H9 (cell line): ENCODE data around the gene NSUN5. TPM values are rescaled to one million over a fixed set of nuclear protein-coding genes. Genes with fewer than 3 reads are reported as not detected.

Experiments
- DNase-seq: peaks from one replicate; pipeline ENCODE4 v3.0.0-alpha.2; 2017
- H2AFZ ChIP-seq: one replicate; pipeline ENCODE4 v1.6.1; 2013; ENCODE audit warnings: mild to moderate bottlenecking, low read length, control low read depth, moderate library complexity
- H2AK5ac ChIP-seq: 2 replicates; pipeline ENCODE4 v1.6.1; 2013; ENCODE audit warnings: low read length, control low read depth, mixed read lengths; ENCODE audit not compliant: insufficient read length
- H2BK120ac ChIP-seq: one replicate; pipeline ENCODE4 v1.6.1; 2013; ENCODE audit warnings: low read depth, mild to moderate bottlenecking, low read length, control low read depth, inconsistent platforms; ENCODE audit not compliant: poor library complexity, severe bottlenecking
- H2BK12ac ChIP-seq: 2 replicates; pipeline ENCODE4 v1.6.1; 2013; ENCODE audit warnings: low read length, control low read depth, mixed read lengths, low read depth; ENCODE audit not compliant: insufficient read length
- H2BK15ac ChIP-seq: 2 replicates; pipeline ENCODE4 v1.6.1; 2013; ENCODE audit warnings: low read depth, low read length, control low read depth
- H2BK20ac ChIP-seq: one replicate; pipeline ENCODE4 v1.6.1; 2013; ENCODE audit warnings: low read depth, mild to moderate bottlenecking, low read length, control low read depth, inconsistent platforms; ENCODE audit not compliant: poor library complexity, severe bottlenecking
- H2BK5ac ChIP-seq: 2 replicates; pipeline ENCODE4 v1.6.1; 2013; ENCODE audit warnings: low read length, control low read depth, mixed read lengths; ENCODE audit not compliant: insufficient read length
- H3K14ac ChIP-seq: 2 replicates; pipeline ENCODE4 v1.6.1; 2013; ENCODE audit warnings: low read length, control low read depth; ENCODE audit not compliant: insufficient read depth
- H3K18ac ChIP-seq: 2 replicates; pipeline ENCODE4 v1.6.1; 2013; ENCODE audit warnings: low read depth, mild to moderate bottlenecking, mixed read lengths, low read length, control low read depth; ENCODE audit not compliant: insufficient read length
- H3K23ac ChIP-seq: 2 replicates; pipeline ENCODE4 v1.6.1; 2013; ENCODE audit warnings: low read length, control low read depth, mixed read lengths, low read depth; ENCODE audit not compliant: insufficient read length
- H3K23me2 ChIP-seq: 2 replicates; pipeline ENCODE4 v1.6.1; 2013; ENCODE audit warnings: low read depth, mild to moderate bottlenecking, mixed read lengths, low read length, control low read depth; ENCODE audit not compliant: insufficient read length, poor library complexity, severe bottlenecking
- H3K27ac ChIP-seq: 2 replicates; pipeline ENCODE4 v1.5.1; 2013; ENCODE audit warnings: low read length, control low read depth, mixed read lengths, low read depth; ENCODE audit not compliant: insufficient read length
- H3K27me3 ChIP-seq: 2 replicates; pipeline ENCODE4 v1.6.1; 2013; ENCODE audit warnings: low read length, control low read depth, inconsistent platforms; ENCODE audit not compliant: insufficient read depth
- H3K4ac ChIP-seq: 2 replicates; pipeline ENCODE4 v1.6.1; 2013; ENCODE audit warnings: low read depth, mild to moderate bottlenecking, control low read depth, inconsistent platforms, low read length, moderate library complexity
- H3K4me1 ChIP-seq: 2 replicates; pipeline ENCODE4 v1.6.1; 2013; ENCODE audit warnings: low read length, control low read depth, inconsistent platforms; ENCODE audit not compliant: insufficient read depth
- H3K4me2 ChIP-seq: 2 replicates; pipeline ENCODE4 v1.6.1; 2013; ENCODE audit warnings: low read length, control low read depth, mixed read lengths; ENCODE audit not compliant: insufficient read length, insufficient read depth
- H3K56ac ChIP-seq: 2 replicates; pipeline ENCODE4 v1.6.1; 2013; ENCODE audit warnings: low read depth, mild to moderate bottlenecking, mixed read lengths, low read length, control low read depth; ENCODE audit not compliant: insufficient read length
- H3K79me1 ChIP-seq: 2 replicates; pipeline ENCODE4 v1.6.1; 2013; ENCODE audit warnings: low read depth, mild to moderate bottlenecking, moderate library complexity, low read length, control low read depth, inconsistent platforms; ENCODE audit not compliant: insufficient read depth, poor library complexity, severe bottlenecking
- H3K79me2 ChIP-seq: 2 replicates; pipeline ENCODE4 v1.6.1; 2013; ENCODE audit warnings: low read length, control low read depth, inconsistent platforms; ENCODE audit not compliant: insufficient read depth
- H3K9ac ChIP-seq: 2 replicates; pipeline ENCODE4 v1.6.1; 2013; ENCODE audit warnings: low read length, control low read depth, mixed read lengths; ENCODE audit not compliant: insufficient read length; ENCODE audit errors: extremely low read depth
- H3K9me3 ChIP-seq: one replicate; pipeline ENCODE4 v1.6.1; 2013; ENCODE audit warnings: low read depth, low read length, inconsistent platforms; ENCODE audit not compliant: control insufficient read depth
- H3T11ph ChIP-seq: one replicate; pipeline ENCODE4 v1.6.1; 2013; ENCODE audit warnings: mild to moderate bottlenecking, low read length, control low read depth, inconsistent platforms
- H4K20me1 ChIP-seq: one replicate; pipeline ENCODE4 v1.6.1; 2013; ENCODE audit not compliant: control insufficient read depth, insufficient read length, insufficient read depth
- H4K5ac ChIP-seq: 2 replicates; pipeline ENCODE4 v1.6.1; 2013; ENCODE audit warnings: low read depth, mild to moderate bottlenecking, mixed read lengths, low read length, control low read depth; ENCODE audit not compliant: insufficient read length
- H4K8ac ChIP-seq: replicated peaks from 2 replicates; pipeline ENCODE4 v1.6.1; 2013; ENCODE audit warnings: low read length, control low read depth, mixed read lengths, low read depth; ENCODE audit not compliant: insufficient read length
- H4K91ac ChIP-seq: 2 replicates; pipeline ENCODE4 v1.6.1; 2013; ENCODE audit warnings: low read depth, mild to moderate bottlenecking, moderate library complexity, mixed read lengths, low read length, control low read depth; ENCODE audit not compliant: insufficient read length
- H3K27ac Mint-ChIP-seq, 3 experiments: 2 replicates in 2 of 3; 3 replicates in 1 of 3; pipeline ENCODE4 v1.8.0; 2020 to 2021; ENCODE audit warnings: mixed read lengths in 3 of 3, mild to moderate bottlenecking in 1 of 3, moderate library complexity in 1 of 3
- H3K27me3 Mint-ChIP-seq: 2 replicates; pipeline ENCODE4 v1.8.0; 2021; ENCODE audit warnings: low read depth, mild to moderate bottlenecking, moderate library complexity, mixed read lengths
- H3K36me3 Mint-ChIP-seq, 3 experiments: 2 replicates in 2 of 3; 3 replicates in 1 of 3; pipeline ENCODE4 v1.8.0; 2020 to 2021; ENCODE audit warnings: low read depth in 3 of 3, mixed read lengths in 3 of 3; ENCODE audit not compliant: insufficient read depth in 1 of 3
- H3K4me1 Mint-ChIP-seq, 2 experiments: 2 replicates each; pipeline ENCODE4 v1.8.0; 2020; ENCODE audit warnings: mixed read lengths in 2 of 2
- H3K4me3 Mint-ChIP-seq, 2 experiments: 2 replicates in 1 of 2; 3 replicates in 1 of 2; pipeline ENCODE4 v1.8.0; 2020 to 2021; ENCODE audit warnings: mild to moderate bottlenecking in 2 of 2, mixed read lengths in 2 of 2, moderate library complexity in 1 of 2
- H3K9me3 Mint-ChIP-seq, 2 experiments: 2 replicates in 1 of 2; 3 replicates in 1 of 2; pipeline ENCODE4 v1.8.0; 2020; ENCODE audit warnings: mild to moderate bottlenecking in 2 of 2, mixed read lengths in 2 of 2, moderate library complexity in 1 of 2
- CTCF ChIP-seq: fragments of 200-600 bp; sonication (generic); conservative IDR thresholded peaks from 3 replicates; pipeline ENCODE4 v1.8.0; 2021; ENCODE audit warnings: antibody characterized with exemption, mild to moderate bottlenecking
- WGBS: extraction: QIAGEN DNeasy Blood & Tissue Kit; methylation state at CpG from one replicate; pipeline ENCODE4 v1.1.7; 2013; ENCODE audit warnings: missing lambda C conversion rate, low lambda C conversion rate, mixed read lengths; ENCODE audit not compliant: insufficient read length; ENCODE audit errors: extremely low coverage; 5-methylcytosine and 5-hydroxymethylcytosine counted together
- total RNA-seq: library from RNA; stranded (reverse); gene quantifications from 2 replicates; pipeline ENCODE4 v1.2.1, GENCODE V29; 2021

NSUN5 gene
- total RNA-seq, 1 experiment from 2014 or later = 64.2 TPM

GRCh38 chr7:73345538-73345937, 36.9 kb upstream of the NSUN5 start:
- Histone ChIP-seq H3K9ac (no peak overlapping the region), H3K18ac (no peak overlapping the region), H3K23me2 (no peaks in the 10 kb centered on the region), H2BK20ac (no peak overlapping the region), H2BK15ac (no peak overlapping the region), H3K79me1 (no peaks in the 10 kb centered on the region), H3K27ac (no peak overlapping the region), H4K8ac (no peak overlapping the region), H2BK120ac (no peak overlapping the region), H3K56ac (no peak overlapping the region), H3K79me2 (no peaks in the 10 kb centered on the region), H2AFZ (no peak overlapping the region), H2BK12ac (no peak overlapping the region), H2AK5ac (no peak overlapping the region), H3K27me3 (no peaks in the 10 kb centered on the region), H4K5ac (no peak overlapping the region), H4K91ac (no peak overlapping the region), H3K4ac (no peak overlapping the region), H3K4me2 (no peak overlapping the region), H3T11ph (no peak overlapping the region), H3K23ac (no peak overlapping the region), H3K14ac (no peak overlapping the region; the same call in 1 of the 2 replicates), H3K9me3 (no peaks in the 10 kb centered on the region), H3K4me1 (peaks cover 5% of the 10 kb centered on the region; the same call in 1 of the 2 replicates), H4K20me1 (no peaks in the 10 kb centered on the region), H2BK5ac (no peak overlapping the region)
- Mint-ChIP-seq H3K36me3 (no peaks in the 10 kb centered on the region), H3K4me1 (peaks cover 25 to 33% of the 10 kb centered on the region in 2 experiments), H3K27me3 (peaks cover 5% of the 10 kb centered on the region; the same call in 1 of the 2 replicates), H3K9me3 (no peaks in the 10 kb centered on the region), H3K4me3 (no peak overlapping the region), H3K27ac (no peak overlapping the region)
- no CpG with 5 or more reads among the region's 4 CpGs for WGBS
- no peak for DNase-seq
- no peak for TF ChIP-seq CTCF
